Measurements from ENCODE around the gene SMC1B. TPM values are rescaled to one million over a fixed set of nuclear protein-coding genes. Genes with fewer than 3 reads are reported as not detected.

The SMC1B gene
- total RNA-seq, 1 donor from 2014 or later, result 0.06 TPM

DNA sequence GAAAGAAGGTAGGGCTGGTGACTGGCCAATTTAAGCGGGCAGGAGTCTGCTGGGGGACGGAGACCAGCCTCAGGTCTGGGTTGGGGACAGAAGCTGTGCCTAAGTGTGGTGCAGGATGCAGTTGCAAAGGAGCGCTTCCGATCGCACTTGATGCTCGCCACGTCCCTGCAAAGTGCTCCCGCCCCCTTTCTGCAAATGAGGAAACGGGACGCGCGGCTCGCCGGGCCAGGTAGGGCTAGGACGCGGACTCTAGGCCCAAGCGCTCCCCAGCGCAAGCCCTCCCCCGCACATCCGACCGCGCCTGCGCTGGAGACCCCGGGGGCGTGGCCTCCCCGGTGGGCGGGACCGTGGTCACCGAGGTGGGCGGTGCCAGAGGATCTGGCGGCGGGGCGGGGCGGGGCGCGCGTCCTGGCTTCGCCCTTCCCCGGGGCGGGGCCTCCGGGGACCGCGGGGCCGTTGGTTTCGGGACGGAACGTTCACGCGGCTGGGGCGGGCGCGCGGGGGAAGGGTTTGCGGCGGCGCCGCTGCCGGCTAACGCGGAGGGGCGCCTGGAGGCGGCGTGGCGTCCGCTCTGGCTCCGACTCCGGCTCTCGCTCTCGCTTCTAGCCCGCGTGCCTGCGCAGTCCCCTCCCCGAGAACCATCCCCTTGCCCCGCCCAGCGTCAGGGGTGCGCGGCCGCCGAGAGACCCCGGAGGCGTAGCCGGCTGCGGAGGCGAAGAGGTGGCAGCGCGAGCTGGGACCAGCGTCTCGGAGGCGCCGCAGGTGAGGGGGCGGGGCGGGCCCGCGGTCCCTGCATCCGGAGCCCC, 103.8 kb downstream of the SMC1B start, which contains the start of gene FAM118A:
TSS of gene FAM118A (plus strand) at position 513 of the 806 bp plus-strand sequence. CDS start 12,446 bp downstream, outside the sequence.
- Histone ChIP-seq H3K9ac (peak within 1 kb of the TSS; percentile 46), H3K4me1 (peaks cover 25% of the 10 kb centered on the region), H3K36me3 (no peaks in the 10 kb centered on the region), H3K9me3 (ENCODE audit: low read depth) (no peaks in the 10 kb centered on the region), H3K79me2 (ENCODE audit: low read depth) (peaks cover 27% of the 10 kb centered on the region), H4K20me1 (ENCODE audit: low read depth) (peaks cover 24% of the 10 kb centered on the region), H3K27ac (no peak within 1 kb of the TSS), H2AFZ (replicated peaks) (peak within 1 kb of the TSS; percentile 87), H3K4me2 (peak within 1 kb of the TSS; percentile 82), H3K27me3 (peaks cover 10% of the 10 kb centered on the region), H3K4me3 (peak within 1 kb of the TSS; percentile 90), H3F3A (ENCODE audit: low read depth) (peaks cover 27% of the 10 kb centered on the region)
- TF ChIP-seq EZH2 (IDR thresholded peaks at IDR 0.05) (no peak), EZH2phosphoT487 (IDR thresholded peaks at IDR 0.05) (no peak)
- TF ChIP-seq, protein P1, sequence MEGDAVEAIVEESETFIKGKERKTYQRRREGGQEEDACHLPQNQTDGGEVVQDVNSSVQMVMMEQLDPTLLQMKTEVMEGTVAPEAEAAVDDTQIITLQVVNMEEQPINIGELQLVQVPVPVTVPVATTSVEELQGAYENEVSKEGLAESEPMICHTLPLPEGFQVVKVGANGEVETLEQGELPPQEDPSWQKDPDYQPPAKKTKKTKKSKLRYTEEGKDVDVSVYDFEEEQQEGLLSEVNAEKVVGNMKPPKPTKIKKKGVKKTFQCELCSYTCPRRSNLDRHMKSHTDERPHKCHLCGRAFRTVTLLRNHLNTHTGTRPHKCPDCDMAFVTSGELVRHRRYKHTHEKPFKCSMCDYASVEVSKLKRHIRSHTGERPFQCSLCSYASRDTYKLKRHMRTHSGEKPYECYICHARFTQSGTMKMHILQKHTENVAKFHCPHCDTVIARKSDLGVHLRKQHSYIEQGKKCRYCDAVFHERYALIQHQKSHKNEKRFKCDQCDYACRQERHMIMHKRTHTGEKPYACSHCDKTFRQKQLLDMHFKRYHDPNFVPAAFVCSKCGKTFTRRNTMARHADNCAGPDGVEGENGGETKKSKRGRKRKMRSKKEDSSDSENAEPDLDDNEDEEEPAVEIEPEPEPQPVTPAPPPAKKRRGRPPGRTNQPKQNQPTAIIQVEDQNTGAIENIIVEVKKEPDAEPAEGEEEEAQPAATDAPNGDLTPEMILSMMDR (IDR thresholded peaks at IDR 0.05), result no peak
- H3K27ac Mint-ChIP-seq, result peak within 1 kb of the TSS; percentile 43
- peak; percentile 97 for DNase-seq (ENCODE audit: low spot score)
- no peaks in the 10 kb centered on the region for H3K9me3 Mint-ChIP-seq
- H3K4me3 Mint-ChIP-seq, result peak within 1 kb of the TSS; percentile 91
- H3K4me1 Mint-ChIP-seq, result peaks cover 27% of the 10 kb centered on the region
- H3K36me3 Mint-ChIP-seq, result peaks cover 5% of the 10 kb centered on the region
- H3K27me3 Mint-ChIP-seq (ENCODE audit: insufficient read depth, low read depth), result peaks cover 8% of the 10 kb centered on the region

DNA sequence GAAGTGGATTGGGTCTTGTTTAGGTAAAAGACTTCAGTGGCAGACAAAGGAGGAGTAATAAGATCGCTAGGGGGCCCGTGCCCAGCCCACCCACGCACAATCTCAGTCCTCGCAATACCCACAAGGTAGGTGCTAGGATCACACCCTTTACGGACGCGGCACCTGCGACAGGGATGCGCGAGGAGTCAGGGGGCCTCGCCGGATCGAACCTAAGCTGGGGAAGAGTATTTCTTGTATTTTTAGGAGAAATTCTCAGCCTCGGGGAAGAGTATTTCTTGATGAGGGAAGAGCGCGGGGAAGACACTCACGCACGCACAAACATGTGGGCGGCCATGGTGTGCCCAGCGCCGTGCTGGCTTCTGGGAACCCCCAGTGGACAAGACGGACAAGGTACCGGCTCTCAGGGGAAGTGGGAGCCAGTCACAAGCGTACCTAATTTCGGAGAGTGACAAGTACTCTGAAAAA, 104.4 kb downstream of the SMC1B start:
- H3K9ac ChIP-seq, result no peak overlapping the region
- H3K4me2 ChIP-seq, result peak overlapping the region; percentile 71
- peaks cover 25% of the 10 kb centered on the region for H3K79me2 ChIP-seq (ENCODE audit: low read depth)
- peak overlapping the region; percentile 84 for H3K4me3 Mint-ChIP-seq
- H3K36me3 Mint-ChIP-seq, result peaks cover 5% of the 10 kb centered on the region
- peaks cover 8% of the 10 kb centered on the region for H3K27me3 Mint-ChIP-seq (ENCODE audit: insufficient read depth, low read depth)
- peak overlapping the region; percentile 87 for H2AFZ ChIP-seq (replicated peaks)
- peak overlapping the region; percentile 90 for H3K4me3 ChIP-seq
- H3K4me1 Mint-ChIP-seq, result peaks cover 27% of the 10 kb centered on the region
- TF ChIP-seq EZH2phosphoT487 (IDR thresholded peaks at IDR 0.05) (no peak), EZH2 (IDR thresholded peaks at IDR 0.05) (no peak)
- TF ChIP-seq, protein P1 (IDR thresholded peaks at IDR 0.05), result no peak
- H3K27me3 ChIP-seq, result peaks cover 10% of the 10 kb centered on the region
- H3K27ac Mint-ChIP-seq, result peak overlapping the region; percentile 43
- H3K36me3 ChIP-seq, result no peaks in the 10 kb centered on the region
- peaks cover 24% of the 10 kb centered on the region for H4K20me1 ChIP-seq (ENCODE audit: low read depth)
- no peaks in the 10 kb centered on the region for H3K9me3 Mint-ChIP-seq
- H3K9me3 ChIP-seq (ENCODE audit: low read depth), result no peaks in the 10 kb centered on the region
- peaks cover 27% of the 10 kb centered on the region for H3F3A ChIP-seq (ENCODE audit: low read depth)
- peaks cover 23% of the 10 kb centered on the region for H3K4me1 ChIP-seq
- no peak overlapping the region for H3K27ac ChIP-seq
- peak; percentile 28 for DNase-seq (ENCODE audit: low spot score)

DNA sequence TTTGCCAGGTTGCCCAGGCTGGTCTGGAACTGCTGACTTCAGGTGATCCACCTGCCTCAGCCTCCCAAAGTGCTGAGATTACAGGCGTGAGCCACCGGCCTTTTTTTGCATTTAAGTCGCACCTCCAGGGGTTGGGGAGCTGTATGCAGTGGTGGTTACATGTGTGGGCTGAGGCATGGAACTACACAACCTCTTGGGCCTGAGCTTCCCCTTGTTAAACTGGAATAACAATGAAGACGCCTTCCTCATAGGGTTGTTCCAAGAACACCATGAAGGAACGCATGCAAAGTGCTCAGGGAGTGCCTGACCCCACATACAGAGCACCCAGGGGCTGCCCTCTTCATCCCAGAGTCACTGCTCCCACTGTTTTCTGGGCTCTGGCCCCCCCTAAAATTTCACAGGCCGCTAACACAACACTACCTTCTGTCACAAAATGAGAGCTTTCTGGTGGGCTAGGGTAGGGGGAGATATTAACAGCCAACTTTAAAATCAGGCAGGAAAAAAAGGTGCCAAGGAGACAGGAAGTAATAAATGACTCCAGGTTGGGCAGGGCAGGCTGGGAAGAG, 104.9 kb downstream of the SMC1B start:
- peak overlapping the region; percentile 87 for H2AFZ ChIP-seq (replicated peaks)
- no peaks in the 10 kb centered on the region for H3K36me3 ChIP-seq
- H3F3A ChIP-seq (ENCODE audit: low read depth), result peaks cover 27% of the 10 kb centered on the region
- H3K79me2 ChIP-seq (ENCODE audit: low read depth), result peaks cover 24% of the 10 kb centered on the region
- no peak overlapping the region for H3K4me3 ChIP-seq
- no peak for DNase-seq (ENCODE audit: low spot score)
- H3K9ac ChIP-seq, result no peak overlapping the region
- H3K9me3 ChIP-seq (ENCODE audit: low read depth), result no peaks in the 10 kb centered on the region
- H3K4me3 Mint-ChIP-seq, result peak overlapping the region; percentile 84
- peaks cover 10% of the 10 kb centered on the region for H3K27me3 Mint-ChIP-seq (ENCODE audit: insufficient read depth, low read depth)
- H3K27ac ChIP-seq, result no peak overlapping the region
- H3K27ac Mint-ChIP-seq, result peak overlapping the region; percentile 43
- H4K20me1 ChIP-seq (ENCODE audit: low read depth), result peaks cover 23% of the 10 kb centered on the region
- H3K4me1 Mint-ChIP-seq, result peaks cover 27% of the 10 kb centered on the region
- TF ChIP-seq, protein P1 (IDR thresholded peaks at IDR 0.05), result no peak
- no peak for TF ChIP-seq EZH2 (IDR thresholded peaks at IDR 0.05)
- no peak for TF ChIP-seq EZH2phosphoT487 (IDR thresholded peaks at IDR 0.05)
- H3K4me1 ChIP-seq, result peaks cover 20% of the 10 kb centered on the region
- peaks cover 10% of the 10 kb centered on the region for H3K27me3 ChIP-seq
- no peak overlapping the region for H3K4me2 ChIP-seq
- no peaks in the 10 kb centered on the region for H3K9me3 Mint-ChIP-seq
- peaks cover 5% of the 10 kb centered on the region for H3K36me3 Mint-ChIP-seq

Data from neural progenitor cell (in vitro differentiated cells).